Mesodermal cell (in vitro differentiated cells): Measurements from ENCODE around the gene DUSP6.

Source experiments
- H3K27ac ChIP-seq: 2 replicates; pipeline ENCODE4 v1.7.0; 2013; ENCODE audit warnings: mild to moderate bottlenecking, low read depth, low read length, moderate library complexity; ENCODE audit not compliant: severe bottlenecking
- H3K36me3 ChIP-seq: 2 replicates; pipeline ENCODE4 v1.7.1; 2013; ENCODE audit warnings: mild to moderate bottlenecking, low read length, moderate library complexity; ENCODE audit not compliant: control insufficient read depth, insufficient read depth
- H3K4me1 ChIP-seq: one replicate; pipeline ENCODE4 v1.7.1; 2013; ENCODE audit warnings: mild to moderate bottlenecking, low read length; ENCODE audit not compliant: insufficient read depth, control insufficient read depth, poor library complexity, severe bottlenecking
- H3K4me3 ChIP-seq: 2 replicates; pipeline ENCODE4 v1.7.0; 2013; ENCODE audit warnings: low read length, control low read depth, mild to moderate bottlenecking; ENCODE audit not compliant: insufficient read depth, poor library complexity, severe bottlenecking; ENCODE audit errors: extremely low read depth
- H3K9me3 ChIP-seq: 2 replicates; pipeline ENCODE4 v1.7.1; 2013; ENCODE audit warnings: mild to moderate bottlenecking, low read length, moderate library complexity; ENCODE audit not compliant: control insufficient read depth
- WGBS, 2 experiments: methylation state at CpG; one replicate each; pipeline ENCODE4 v1.1.5; 2013; ENCODE audit warnings: missing lambda C conversion rate in 2 of 2; ENCODE audit not compliant: insufficient coverage in 2 of 2; 5-methylcytosine and 5-hydroxymethylcytosine counted together

Gene DUSP6

DNA sequence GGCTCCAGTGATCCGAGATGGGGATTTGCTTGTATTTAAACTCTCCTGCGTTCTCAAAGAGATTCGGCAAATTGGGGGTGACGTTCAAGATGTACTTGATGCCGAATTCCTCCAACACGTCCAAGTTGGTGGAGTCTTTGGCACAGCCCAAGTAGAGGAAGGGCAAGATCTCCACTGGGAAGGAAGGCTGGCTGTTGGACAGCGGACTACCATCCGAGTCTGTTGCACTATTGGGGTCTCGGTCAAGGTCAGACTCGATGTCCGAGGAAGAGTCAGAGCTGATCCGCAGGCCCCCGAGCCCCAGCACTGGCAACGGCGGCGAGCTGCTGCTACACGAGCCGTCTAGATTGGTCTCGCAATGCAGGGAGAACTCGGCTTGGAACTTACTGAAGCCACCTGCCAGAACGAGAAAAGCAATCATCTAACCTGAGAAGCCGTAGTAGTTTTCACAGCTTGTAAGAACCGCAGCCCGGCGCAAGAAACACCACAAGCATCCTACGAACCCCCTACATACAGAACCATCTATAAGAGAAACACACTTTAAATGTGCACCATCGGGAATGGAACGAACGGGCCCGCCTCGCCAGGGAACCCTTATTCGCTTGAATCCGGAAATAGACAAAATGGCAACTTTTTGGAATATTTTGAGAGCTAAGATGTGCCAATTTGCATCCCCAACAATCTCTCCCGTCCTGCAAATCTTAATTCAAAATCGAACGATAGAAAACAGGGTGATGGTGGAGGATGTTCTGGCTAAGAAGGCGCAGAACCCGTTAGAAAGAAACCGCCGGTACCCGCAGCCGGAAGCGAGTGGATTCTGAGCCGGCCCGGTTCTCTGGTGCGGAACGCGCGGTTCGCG lies 1.4 kb downstream of the DUSP6 start:
- Histone ChIP-seq H3K9me3 (no peaks in the 10 kb centered on the region), H3K4me1 (peaks cover 21% of the 10 kb centered on the region), H3K4me3 (peak overlapping the region; percentile 97), H3K36me3 (peaks cover 45% of the 10 kb centered on the region), H3K27ac (peak overlapping the region; percentile 99)
- WGBS, 2 experiments, result 0% methylated on average over 44 to 46 of the region's 51 CpGs

DNA sequence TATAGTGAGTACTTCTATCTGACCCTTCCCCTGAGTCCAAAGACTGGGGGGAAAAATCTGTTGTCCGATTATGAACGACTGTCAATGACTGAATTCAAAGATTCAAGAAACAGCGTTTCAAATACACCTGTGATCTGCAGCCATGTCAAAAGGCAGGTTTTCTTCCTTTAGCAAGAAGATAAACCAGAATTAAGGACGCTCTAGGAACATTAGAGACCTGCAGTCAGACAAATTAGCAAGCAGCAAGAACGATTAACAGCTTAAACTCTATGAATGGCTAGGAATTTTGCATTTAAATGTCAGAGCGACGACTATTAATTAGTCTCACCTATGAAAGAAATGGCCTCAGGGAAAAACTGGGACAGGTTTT lies 2.1 kb downstream of the DUSP6 start:
- no peaks in the 10 kb centered on the region for H3K9me3 ChIP-seq
- H3K27ac ChIP-seq, result peak overlapping the region; percentile 99
- peak overlapping the region; percentile 97 for H3K4me3 ChIP-seq
- H3K4me1 ChIP-seq, result peaks cover 21% of the 10 kb centered on the region
- WGBS, 2 experiments, result 0 to 3% methylated on average over 3 to 7 of the region's 7 CpGs
- peaks cover 45% of the 10 kb centered on the region for H3K36me3 ChIP-seq

DNA sequence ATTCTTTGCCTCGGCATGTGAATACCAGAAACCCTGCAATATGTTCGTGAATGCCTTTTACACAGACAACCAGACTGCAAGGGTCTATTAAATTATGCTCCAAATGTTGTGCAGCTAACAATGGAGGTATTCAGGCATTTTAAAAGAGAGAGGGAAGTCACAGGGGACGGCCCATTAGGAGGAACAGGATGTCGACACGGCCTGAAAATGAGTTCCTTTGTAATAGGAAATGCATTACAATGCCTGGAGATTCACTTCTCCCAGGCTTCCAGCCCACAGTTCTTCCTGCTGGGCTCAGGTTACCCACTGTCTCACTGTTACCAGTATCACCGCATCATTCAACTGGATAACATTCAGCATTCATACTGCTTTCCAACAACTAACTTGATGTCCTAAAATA lies 2.5 kb downstream of the DUSP6 start:
- 0% methylated on average over 2 to 6 of the region's 6 CpGs for WGBS, 2 experiments
- H3K4me1 ChIP-seq, result peaks cover 21% of the 10 kb centered on the region
- H3K27ac ChIP-seq, result peak overlapping the region; percentile 99
- H3K36me3 ChIP-seq, result peaks cover 45% of the 10 kb centered on the region
- peak overlapping the region; percentile 97 for H3K4me3 ChIP-seq
- no peaks in the 10 kb centered on the region for H3K9me3 ChIP-seq

DNA sequence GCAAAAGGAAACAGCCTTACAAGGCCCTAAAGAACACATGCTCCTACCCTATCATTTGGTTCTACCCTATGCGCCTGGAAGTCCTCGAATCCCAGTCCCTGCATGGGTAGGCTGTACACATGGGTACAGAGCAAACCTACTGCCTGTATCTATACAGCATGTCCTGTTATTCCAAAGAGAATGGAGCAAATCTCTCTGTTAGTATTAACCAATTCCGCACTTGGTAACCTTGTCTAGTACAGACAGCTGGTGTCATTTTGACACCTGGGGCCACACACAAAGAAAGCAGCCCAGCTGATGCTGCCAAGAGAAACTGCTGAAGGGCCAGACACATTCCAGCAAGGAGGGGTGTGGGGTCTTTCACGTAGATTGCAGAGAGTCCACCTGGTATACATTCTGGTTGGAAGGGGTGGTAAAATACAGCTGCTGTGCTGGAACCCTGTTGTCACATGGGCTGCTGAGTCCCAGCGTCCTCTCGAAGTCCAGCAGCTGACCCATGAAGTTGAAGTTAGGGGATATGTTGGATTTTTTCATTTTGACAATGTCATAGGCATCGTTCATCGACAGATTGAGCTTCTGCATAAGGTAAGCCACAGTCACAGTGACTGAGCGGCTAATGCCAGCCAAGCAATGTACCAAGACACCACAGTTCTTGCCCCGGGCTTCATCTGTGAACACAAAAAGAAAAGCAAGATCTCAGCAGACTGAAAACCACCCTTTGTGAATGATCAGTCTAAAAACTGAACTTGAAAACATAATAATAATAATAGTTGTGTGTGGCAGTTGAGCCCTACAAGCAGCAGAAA lies 3.2 kb downstream of the DUSP6 start:
- Histone ChIP-seq H3K4me3 (peak overlapping the region; percentile 97), H3K9me3 (no peaks in the 10 kb centered on the region), H3K27ac (peak overlapping the region; percentile 99), H3K4me1 (peaks cover 21% of the 10 kb centered on the region), H3K36me3 (peaks cover 45% of the 10 kb centered on the region)
- WGBS, 2 experiments, result 28 to 31% methylated on average over 8 to 9 of the region's 10 CpGs

DNA sequence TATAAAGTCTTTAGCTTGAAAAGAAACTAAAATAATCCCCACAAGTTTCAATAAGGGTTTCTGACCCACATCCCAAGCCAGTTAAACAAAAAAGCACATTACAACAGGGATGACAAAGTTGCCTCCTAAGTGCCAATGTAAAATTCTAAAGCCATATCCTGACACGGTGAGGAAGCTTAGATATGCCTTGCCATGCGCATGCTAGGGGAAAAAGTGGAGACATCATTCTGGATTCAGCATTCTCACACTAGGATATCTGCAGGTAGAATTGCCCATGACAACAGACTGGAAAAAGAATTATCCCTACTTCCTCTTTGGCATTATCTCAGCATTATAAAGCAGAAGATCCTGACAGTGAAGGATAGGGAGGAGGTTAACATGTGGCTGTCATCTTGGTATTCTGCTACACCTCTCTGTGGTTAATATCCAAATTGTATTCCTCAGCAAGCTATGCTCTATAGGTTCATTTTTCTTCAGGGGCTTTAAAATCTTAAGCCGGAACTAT lies 4.9 kb downstream of the DUSP6 start:
- Histone ChIP-seq H3K27ac (peak overlapping the region; percentile 89), H3K4me1 (peaks cover 21% of the 10 kb centered on the region), H3K36me3 (peaks cover 45% of the 10 kb centered on the region), H3K4me3 (peak overlapping the region; percentile 97), H3K9me3 (no peaks in the 10 kb centered on the region)
- 47 to 83% methylated on average over 1 to 2 of the region's 3 CpGs for WGBS, 2 experiments

DNA sequence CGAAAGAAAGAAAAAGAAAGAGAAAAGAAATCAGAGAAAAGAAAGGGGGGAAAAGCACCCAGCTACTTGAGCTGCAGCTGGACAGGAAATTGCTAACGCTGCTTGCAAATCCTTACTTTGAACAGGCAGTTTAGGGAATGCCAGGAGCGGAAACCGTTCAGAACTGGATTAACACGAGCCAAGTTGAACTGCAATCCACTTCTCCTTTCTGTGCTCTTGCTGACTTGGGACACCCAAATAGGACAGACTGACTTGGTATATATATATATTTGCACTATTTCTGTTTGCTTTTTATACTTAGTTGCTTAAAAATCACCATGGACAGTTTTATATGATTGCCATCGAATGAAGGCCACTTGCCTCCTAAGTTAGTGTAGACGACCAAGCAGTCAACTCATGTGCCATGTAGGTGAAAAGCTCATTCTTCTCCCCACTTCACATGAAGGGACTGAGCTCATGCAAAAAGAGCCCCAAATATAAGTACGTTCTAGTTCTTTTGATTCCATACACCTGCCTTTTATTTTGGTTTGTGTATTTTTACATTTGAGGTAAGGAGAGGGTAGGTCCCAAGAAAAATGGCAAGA lies 5.5 kb downstream of the DUSP6 start:
- Histone ChIP-seq H3K36me3 (peaks cover 45% of the 10 kb centered on the region), H3K4me3 (peak overlapping the region; percentile 97), H3K9me3 (no peaks in the 10 kb centered on the region), H3K27ac (peak overlapping the region; percentile 89), H3K4me1 (peaks cover 21% of the 10 kb centered on the region)
- 36 to 40% methylated on average over 4 to 5 of the region's 8 CpGs for WGBS, 2 experiments

DNA sequence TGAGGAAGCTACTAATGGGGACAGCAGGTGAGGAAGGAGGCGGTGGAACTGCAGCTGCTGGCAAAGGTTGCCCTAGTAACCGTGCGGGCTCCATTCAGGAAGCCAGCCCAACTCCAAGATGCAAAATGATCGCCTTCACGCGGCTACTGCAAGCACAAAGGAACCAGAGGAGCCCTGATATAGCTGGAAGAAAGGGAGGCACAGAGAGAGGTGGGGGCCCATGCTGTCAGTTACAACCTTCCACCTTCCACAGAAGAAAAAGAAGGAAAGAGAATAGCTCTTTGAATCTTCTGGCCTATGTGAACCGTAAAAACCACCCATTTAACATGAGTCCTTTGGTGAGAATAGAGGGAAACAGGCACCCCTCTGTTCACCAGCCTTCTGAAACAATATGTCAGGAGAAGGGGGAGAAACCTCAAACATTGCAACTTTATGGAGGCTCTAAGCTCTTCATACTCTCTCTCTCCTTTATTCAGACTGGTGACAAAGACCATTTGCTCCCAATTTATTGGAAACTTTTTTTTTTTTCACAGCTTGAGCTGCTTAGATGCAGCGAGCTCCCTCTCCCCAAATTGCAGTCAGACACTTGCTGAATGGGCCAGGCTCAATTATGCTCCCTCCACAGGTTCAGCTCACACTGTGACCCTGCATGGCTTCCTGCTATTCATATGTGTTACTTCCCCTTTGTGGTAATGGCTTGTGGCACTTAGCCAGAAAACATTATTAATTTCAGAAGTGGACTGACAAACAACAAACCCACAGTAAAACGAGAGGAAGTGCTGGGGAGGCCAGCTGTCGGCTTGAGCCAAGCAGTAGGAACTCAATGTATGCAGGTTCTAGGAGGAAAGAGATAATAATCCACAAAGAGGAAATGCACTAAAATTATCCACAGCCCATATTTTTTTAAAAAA lies 6.2 kb downstream of the DUSP6 start:
- Histone ChIP-seq H3K36me3 (peaks cover 44% of the 10 kb centered on the region), H3K4me3 (peak overlapping the region; percentile 97), H3K4me1 (peaks cover 21% of the 10 kb centered on the region), H3K27ac (peak overlapping the region; percentile 89), H3K9me3 (no peaks in the 10 kb centered on the region)
- WGBS, 2 experiments, result 0 to 5% methylated on average over 4 to 6 of the region's 10 CpGs

DNA sequence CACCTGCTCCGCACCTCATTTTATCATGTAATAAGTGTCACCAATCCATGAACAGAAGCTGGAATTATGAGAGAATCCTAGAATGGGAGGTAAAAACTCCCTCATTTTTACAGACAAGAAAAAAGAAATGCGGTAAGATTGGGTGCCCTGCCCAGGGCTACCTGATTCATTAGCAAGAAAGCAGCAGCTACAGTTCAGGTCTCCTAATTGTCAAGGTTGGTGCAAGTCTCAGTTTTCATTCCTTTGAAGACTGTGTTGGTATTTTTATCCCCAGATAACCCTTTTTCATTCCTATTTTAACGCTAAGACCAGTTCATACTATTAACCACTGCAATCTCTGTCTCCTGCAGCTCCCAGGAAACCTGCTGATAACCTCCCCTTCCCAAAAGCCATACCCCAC lies 6.9 kb downstream of the DUSP6 start:
- Histone ChIP-seq H3K4me1 (peaks cover 21% of the 10 kb centered on the region), H3K4me3 (no peak overlapping the region), H3K36me3 (peaks cover 37% of the 10 kb centered on the region), H3K27ac (peak overlapping the region; percentile 89), H3K9me3 (no peaks in the 10 kb centered on the region)
- 0 to 43% methylated on average over 1 of the region's 3 CpGs for WGBS, 2 experiments

DNA sequence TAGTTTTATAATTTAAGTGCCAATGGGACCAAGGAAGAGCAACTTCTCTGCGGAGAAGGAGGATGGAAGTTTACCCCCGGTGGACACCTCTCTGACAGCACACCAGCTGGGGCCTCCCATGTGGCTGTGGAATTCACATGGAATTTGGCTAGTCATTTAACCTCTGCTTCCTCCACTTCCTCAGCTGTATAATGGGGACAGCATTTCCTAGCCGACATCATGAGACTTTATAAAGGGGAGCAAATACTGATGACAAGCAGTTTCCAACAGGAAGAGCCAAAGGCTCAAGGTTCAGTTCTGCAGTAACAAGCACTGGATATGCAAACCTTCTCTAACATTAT lies 7.5 kb downstream of the DUSP6 start:
- H3K36me3 ChIP-seq, result peaks cover 31% of the 10 kb centered on the region
- H3K4me1 ChIP-seq, result peaks cover 21% of the 10 kb centered on the region
- H3K4me3 ChIP-seq, result no peak overlapping the region
- 76 to 83% methylated on average over 2 to 3 of the region's 3 CpGs for WGBS, 2 experiments
- no peaks in the 10 kb centered on the region for H3K9me3 ChIP-seq
- no peak overlapping the region for H3K27ac ChIP-seq
